ENCODE measurements around the gene FOXM1. TPM values are rescaled to one million over a fixed set of nuclear protein-coding genes. Genes with fewer than 3 reads are reported as not detected.
"Not testable (repeated sequence)": the region's sequence is repeated elsewhere in the genome, so short reads cannot be mapped to it uniquely, and the experiment has no call there.

Gene FOXM1
- total RNA-seq, 1 experiment from 2014 or later, result 200 TPM

- TF ChIP-seq EZH2 (IDR thresholded peaks at IDR 0.05; ENCODE audit: borderline replicate concordance, low read depth, low read length, poor library complexity, severe bottlenecking) (no peak), CTCF (conservative IDR thresholded peaks at IDR 0.05; ENCODE audit: low read depth, low read length) (no peak)
- no peaks in the 10 kb centered on the region for H3K27me3 ChIP-seq (replicated peaks; ENCODE audit: insufficient read depth, low read depth, low read length, poor library complexity)
- ChIA-PET POLR2A (ENCODE audit: low non-redundant PET) (interaction anchor here (0.6 kb wide), 1 partner anchor 827 kb away, joined by 4 read pairs; no protein-coding TSS in a partner anchor), CTCF (interaction anchor here (0.8 kb wide), 1 partner anchor 177 kb away, joined by 3 read pairs; no protein-coding TSS in a partner anchor)
- H3K4me3 ChIP-seq (ENCODE audit: low read depth, low read length, poor library complexity, severe bottlenecking), result no peak overlapping the region
- no peaks in the 10 kb centered on the region for H3K9me3 ChIP-seq (ENCODE audit: low read depth, low read length, poor library complexity, severe bottlenecking)
- H3K36me3 ChIP-seq (ENCODE audit: insufficient read depth, low read length, poor library complexity, severe bottlenecking), result peaks cover 90% of the 10 kb centered on the region
- H3K27ac ChIP-seq (ENCODE audit: low read depth, low read length, poor library complexity, severe bottlenecking), result no peak overlapping the region
- no peak for DNase-seq (ENCODE audit: low spot score)
- H3K4me1 ChIP-seq (ENCODE audit: insufficient read depth, low read length, poor library complexity, severe bottlenecking), result no peaks in the 10 kb centered on the region
- intact Hi-C loops (cut with micrococcal nuclease; ENCODE audit: unreplicated experiment), result no loop called here
- no TSS peak for BruUV-seq (replicated peaks)
Measured at GRCh38 chr12:2864198-2864597, 12.8 kb downstream of the FOXM1 start.

DNA sequence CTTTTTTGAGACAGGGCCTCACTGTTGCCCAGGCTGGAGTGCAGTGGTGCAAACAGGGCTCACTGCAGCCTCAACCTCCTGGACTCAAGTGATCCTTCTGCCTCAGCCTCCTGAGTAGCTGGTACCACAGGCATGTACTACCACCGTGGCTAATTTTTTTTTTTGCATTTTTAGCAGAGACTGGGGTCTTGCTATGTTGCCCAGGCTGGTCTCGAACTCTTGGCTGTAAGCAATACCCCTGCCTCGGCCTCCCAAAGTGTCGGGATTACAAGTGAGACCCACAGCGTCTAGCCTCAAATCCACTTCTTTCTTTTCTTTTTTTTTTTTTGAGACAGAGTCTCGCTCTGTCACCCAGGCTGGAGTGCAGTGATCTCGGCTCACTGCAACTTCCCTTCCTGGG lies 13.6 kb downstream of the FOXM1 start:
- intact Hi-C loops (cut with micrococcal nuclease; ENCODE audit: unreplicated experiment); H3K4me3 ChIP-seq (ENCODE audit: low read depth, low read length, poor library complexity, severe bottlenecking); DNase-seq (ENCODE audit: low spot score); H3K27ac ChIP-seq (ENCODE audit: low read depth, low read length, poor library complexity, severe bottlenecking); H3K27me3 ChIP-seq (replicated peaks; ENCODE audit: insufficient read depth, low read depth, low read length, poor library complexity); BruUV-seq (replicated peaks); H3K9me3 ChIP-seq (ENCODE audit: low read depth, low read length, poor library complexity, severe bottlenecking); H3K4me1 ChIP-seq (ENCODE audit: insufficient read depth, low read length, poor library complexity, severe bottlenecking): not testable (repeated sequence)
- POLR2A ChIA-PET (ENCODE audit: low non-redundant PET), result interaction anchor here (0.6 kb wide), 1 partner anchor 826 kb away, joined by 4 read pairs; no protein-coding TSS in a partner anchor
- CTCF ChIA-PET, result interaction anchor here (0.8 kb wide), 1 partner anchor 178 kb away, joined by 3 read pairs; no protein-coding TSS in a partner anchor
- peaks cover 90% of the 10 kb centered on the region for H3K36me3 ChIP-seq (ENCODE audit: insufficient read depth, low read length, poor library complexity, severe bottlenecking)

- POLR2A ChIA-PET (ENCODE audit: low non-redundant PET), result no interaction called here
- intact Hi-C loops (cut with micrococcal nuclease; ENCODE audit: unreplicated experiment), result no loop called here
- no TSS peak for BruUV-seq (replicated peaks)
- H3K4me1 ChIP-seq (ENCODE audit: insufficient read depth, low read length, poor library complexity, severe bottlenecking), result no peaks in the 10 kb centered on the region
- H3K9me3 ChIP-seq (ENCODE audit: low read depth, low read length, poor library complexity, severe bottlenecking), result no peaks in the 10 kb centered on the region
- H3K4me3 ChIP-seq (ENCODE audit: low read depth, low read length, poor library complexity, severe bottlenecking), result no peak overlapping the region
- TF ChIP-seq CTCF (conservative IDR thresholded peaks at IDR 0.05; ENCODE audit: low read depth, low read length) (no peak), EZH2 (IDR thresholded peaks at IDR 0.05; ENCODE audit: borderline replicate concordance, low read depth, low read length, poor library complexity, severe bottlenecking) (no peak)
- peaks cover 90% of the 10 kb centered on the region for H3K36me3 ChIP-seq (ENCODE audit: insufficient read depth, low read length, poor library complexity, severe bottlenecking)
- DNase-seq (ENCODE audit: low spot score), result no peak
- no peak overlapping the region for H3K27ac ChIP-seq (ENCODE audit: low read depth, low read length, poor library complexity, severe bottlenecking)
- CTCF ChIA-PET, result no interaction called here
- no peaks in the 10 kb centered on the region for H3K27me3 ChIP-seq (replicated peaks; ENCODE audit: insufficient read depth, low read depth, low read length, poor library complexity)
Measured at GRCh38 chr12:2862876-2863275, 14.1 kb downstream of the FOXM1 start.

- POLR2A ChIA-PET (ENCODE audit: low non-redundant PET), result no interaction called here
Measured at GRCh38 chr12:2860170-2860569, 16.8 kb downstream of the FOXM1 start.

More at GRCh38 chr12:2860170-2860569, 16.8 kb downstream of the FOXM1 start:
- BruUV-seq (replicated peaks), result no TSS peak
- Histone ChIP-seq H3K27me3 (replicated peaks; ENCODE audit: insufficient read depth, low read depth, low read length, poor library complexity) (no peaks in the 10 kb centered on the region), H3K27ac (ENCODE audit: low read depth, low read length, poor library complexity, severe bottlenecking) (no peak overlapping the region), H3K4me1 (ENCODE audit: insufficient read depth, low read length, poor library complexity, severe bottlenecking) (no peaks in the 10 kb centered on the region), H3K9me3 (ENCODE audit: low read depth, low read length, poor library complexity, severe bottlenecking) (no peaks in the 10 kb centered on the region), H3K4me3 (ENCODE audit: low read depth, low read length, poor library complexity, severe bottlenecking) (no peak overlapping the region), H3K36me3 (ENCODE audit: insufficient read depth, low read length, poor library complexity, severe bottlenecking) (peaks cover 68% of the 10 kb centered on the region)
- intact Hi-C loops (cut with micrococcal nuclease; ENCODE audit: unreplicated experiment), result no loop called here
- DNase-seq (ENCODE audit: low spot score), result no peak
- TF ChIP-seq CTCF (conservative IDR thresholded peaks at IDR 0.05; ENCODE audit: low read depth, low read length) (no peak), EZH2 (IDR thresholded peaks at IDR 0.05; ENCODE audit: borderline replicate concordance, low read depth, low read length, poor library complexity, severe bottlenecking) (no peak)
- CTCF ChIA-PET, result no interaction called here

Measured in A673 (cell line).